ENCODE data around the gene MARCHF2.

MARCHF2 gene

DNA sequence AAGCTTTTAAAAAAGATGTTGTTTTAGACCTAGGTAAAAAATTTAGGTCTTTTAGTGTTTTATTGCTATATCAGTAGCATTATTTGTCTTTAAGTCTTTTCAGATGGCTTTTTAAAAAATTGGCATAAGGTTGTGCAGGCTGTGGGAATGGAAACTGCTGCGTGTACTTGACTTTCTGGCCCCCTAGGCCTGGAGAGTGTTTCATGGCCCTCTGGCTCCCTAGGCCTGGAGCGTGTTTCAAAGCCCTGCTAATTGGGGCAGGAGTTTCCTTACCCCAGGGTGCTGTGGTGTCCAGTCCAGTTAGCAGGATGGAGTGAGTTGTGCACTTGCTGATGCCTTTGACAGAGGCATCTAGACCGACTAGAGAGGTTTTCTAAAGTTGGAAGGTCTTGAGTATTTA lies 65.5 kb downstream of the MARCHF2 start:
- DNase-seq (ENCODE audit: low spot score): no peak

DNA sequence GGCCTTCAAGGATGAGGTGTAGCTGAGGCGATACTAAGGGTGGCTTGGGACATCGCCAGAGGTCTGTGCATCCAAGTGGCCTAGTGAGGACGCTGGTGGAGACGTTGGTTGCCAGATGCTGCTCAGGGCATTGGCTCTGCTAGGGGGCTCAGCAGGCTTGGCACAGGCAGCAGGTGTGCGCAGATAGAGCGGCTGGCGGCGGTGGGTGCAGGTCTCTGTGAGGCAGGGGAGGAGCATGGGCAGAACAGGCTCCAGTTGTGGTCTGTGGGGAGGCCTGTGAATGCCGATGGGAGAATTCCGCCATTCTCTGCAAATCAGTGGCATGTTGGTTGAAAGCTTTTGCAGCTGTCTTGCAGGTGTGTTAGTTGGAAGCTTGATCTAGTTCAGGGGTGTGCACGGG lies 68.1 kb downstream of the MARCHF2 start:
- no peak for DNase-seq (ENCODE audit: low spot score)

DNA sequence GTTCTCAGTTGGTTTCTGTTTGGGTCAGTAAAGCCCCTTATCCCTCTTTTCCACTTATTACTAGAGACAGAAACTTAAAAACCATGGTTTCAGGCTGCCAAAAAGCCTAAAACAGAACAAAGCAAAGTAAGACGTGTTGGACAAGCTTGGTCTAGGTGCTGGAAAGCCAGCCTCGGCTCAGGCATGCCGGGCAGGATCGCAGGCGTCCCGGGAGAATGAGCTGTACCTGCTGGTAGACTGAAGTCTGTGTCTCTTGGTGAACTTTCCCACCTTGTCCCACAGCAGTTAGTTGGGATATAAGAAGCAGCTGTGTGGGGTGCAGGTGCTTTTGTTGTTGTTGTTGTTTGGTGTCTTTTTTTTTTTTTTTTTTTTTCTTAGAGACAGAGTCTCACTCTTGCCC lies 68.5 kb downstream of the MARCHF2 start:
- DNase-seq (ENCODE audit: low spot score): no peak

DNA sequence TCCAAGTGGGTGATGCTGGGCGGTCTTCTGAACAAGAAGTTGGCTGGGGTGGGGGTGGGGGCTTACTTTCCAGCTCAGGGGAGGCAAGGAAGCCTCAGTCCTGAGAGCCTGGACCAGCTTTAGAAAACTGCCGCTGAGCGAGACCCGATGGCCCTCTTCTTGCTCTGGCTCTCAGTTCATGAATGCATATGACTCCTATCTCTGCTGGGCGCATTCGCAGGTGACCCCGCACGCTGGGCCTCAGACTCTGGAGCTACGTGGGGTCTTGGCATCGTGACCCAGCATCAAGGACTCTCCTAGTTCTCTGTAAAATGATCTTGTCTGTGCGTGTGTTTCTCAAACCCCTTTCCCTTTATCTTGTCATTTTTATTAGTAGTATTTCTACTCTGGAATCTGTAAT lies 69.6 kb downstream of the MARCHF2 start:
- no peak for DNase-seq (ENCODE audit: low spot score)

DNA sequence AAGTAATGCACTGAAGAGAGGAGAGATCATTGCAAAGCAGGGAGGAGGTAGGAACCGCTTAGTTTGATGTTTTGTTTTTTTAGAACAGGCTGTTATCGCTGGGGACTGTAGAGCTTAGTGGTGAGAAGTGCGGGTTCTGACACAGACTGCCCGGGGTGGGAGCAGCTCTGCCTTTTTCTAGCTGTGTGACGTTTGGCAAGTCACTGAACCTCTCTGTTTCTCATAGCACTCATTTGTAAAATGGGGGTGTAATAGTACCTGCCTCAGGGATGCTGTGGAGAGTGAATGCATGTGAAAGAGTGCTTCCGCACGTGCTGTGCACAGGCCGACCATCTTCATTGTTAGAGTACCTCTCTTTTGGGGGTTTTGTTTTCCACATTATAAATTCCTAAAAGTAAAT lies 70.1 kb downstream of the MARCHF2 start:
- no peak for DNase-seq (ENCODE audit: low spot score)

DNA sequence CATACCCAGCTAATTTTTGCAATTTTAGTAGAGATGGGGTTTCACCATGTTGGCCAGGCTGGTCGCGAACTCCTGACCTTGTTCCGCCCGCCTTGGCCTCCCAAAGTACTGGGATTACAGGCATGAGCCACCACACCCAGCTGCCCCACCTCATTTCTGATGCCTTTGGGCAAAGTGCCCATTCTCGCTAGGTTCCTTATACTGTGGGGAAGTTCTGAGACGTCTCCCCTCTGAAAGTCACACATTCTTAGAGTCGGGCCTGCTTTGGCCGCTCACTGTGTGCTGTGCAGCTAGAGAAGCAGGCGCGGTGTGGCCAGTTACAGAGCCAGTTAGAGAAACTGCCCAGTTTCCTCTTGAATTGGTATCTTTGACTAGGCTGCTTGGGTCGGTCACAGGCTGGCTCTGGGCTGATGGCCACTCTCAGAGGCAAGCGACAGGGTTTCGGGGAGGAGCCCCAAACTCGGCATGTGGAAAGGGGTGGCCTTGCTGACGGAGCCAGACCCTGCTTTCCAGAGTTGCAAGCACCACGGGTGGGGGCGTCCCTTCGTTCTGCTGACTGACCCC lies 71.3 kb downstream of the MARCHF2 start:
- no peak for DNase-seq (ENCODE audit: low spot score)

DNA sequence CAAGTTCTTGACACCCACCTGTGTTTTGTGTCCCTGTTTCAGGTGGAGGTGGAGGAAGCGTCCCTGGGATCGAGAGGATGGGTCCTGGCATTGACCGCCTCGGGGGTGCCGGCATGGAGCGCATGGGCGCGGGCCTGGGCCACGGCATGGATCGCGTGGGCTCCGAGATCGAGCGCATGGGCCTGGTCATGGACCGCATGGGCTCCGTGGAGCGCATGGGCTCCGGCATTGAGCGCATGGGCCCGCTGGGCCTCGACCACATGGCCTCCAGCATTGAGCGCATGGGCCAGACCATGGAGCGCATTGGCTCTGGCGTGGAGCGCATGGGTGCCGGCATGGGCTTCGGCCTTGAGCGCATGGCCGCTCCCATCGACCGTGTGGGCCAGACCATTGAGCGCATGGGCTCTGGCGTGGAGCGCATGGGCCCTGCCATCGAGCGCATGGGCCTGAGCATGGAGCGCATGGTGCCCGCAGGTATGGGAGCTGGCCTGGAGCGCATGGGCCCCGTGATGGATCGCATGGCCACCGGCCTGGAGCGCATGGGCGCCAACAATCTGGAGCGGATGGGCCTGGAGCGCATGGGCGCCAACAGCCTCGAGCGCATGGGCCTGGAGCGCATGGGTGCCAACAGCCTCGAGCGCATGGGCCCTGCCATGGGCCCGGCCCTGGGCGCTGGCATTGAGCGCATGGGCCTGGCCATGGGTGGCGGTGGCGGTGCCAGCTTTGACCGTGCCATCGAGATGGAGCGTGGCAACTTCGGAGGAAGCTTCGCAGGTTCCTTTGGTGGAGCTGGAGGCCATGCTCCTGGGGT lies 72.7 kb downstream of the MARCHF2 start:
- DNase-seq (ENCODE audit: low spot score): no peak

DNA sequence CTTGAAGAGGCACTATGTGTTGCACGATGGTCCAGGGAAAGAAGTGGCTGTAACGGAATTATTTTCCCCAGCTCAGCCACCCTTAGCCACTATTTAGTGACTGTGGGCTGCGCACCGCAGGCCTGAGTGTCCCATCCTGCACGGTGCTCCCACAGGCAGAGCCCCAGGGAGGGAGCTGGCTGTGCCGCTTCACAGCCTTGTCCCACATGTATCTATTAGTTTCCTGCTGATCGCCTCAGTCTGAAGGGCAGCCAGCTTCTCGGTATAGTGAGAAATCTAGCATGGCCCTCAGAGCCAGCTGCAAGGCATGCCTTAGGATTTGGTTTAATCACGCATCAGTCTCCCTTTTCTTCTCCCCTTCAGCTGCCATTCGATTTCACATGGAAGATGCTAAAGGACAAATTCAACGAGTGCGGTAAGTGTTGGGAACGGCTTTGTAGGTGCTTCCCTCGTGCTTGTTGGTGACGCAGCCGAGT lies 73.6 kb downstream of the MARCHF2 start:
- DNase-seq (ENCODE audit: low spot score): no peak

DNA sequence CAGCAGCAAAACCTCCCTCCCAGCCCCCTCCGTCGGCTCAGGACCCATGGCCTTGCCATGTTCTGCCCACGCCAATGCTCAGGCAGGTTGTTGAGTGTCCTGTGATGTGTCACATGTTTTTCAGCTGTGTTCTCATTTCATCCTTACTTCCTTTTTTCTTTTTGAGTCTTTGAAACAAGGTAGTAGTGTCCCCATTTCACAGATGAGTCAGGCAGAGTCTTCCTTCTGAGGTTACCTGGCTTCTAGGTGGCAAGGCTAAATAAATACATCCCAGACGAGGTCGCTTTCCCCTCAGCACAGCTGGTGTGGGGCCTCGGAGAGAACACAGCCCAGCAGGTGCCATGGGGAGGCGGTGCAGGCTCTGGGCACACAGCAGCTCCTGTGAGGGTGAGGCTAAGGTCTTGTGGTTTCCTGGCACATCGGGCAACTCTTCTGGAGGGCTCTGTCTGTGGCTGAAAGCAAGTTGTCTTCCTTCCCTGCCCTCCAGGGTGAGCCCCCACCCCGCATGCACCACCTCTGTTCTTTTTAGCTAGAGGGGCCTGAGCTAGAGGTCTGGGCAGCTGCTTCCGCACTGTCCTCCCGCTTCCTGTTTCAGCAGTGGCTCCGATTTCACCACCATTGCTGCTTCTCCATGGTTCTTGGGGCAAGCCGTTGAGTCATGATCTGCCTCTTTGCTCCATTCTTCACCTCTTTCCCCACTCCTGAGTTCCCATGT lies 74.2 kb downstream of the MARCHF2 start:
- DNase-seq (ENCODE audit: low spot score): no peak

DNA sequence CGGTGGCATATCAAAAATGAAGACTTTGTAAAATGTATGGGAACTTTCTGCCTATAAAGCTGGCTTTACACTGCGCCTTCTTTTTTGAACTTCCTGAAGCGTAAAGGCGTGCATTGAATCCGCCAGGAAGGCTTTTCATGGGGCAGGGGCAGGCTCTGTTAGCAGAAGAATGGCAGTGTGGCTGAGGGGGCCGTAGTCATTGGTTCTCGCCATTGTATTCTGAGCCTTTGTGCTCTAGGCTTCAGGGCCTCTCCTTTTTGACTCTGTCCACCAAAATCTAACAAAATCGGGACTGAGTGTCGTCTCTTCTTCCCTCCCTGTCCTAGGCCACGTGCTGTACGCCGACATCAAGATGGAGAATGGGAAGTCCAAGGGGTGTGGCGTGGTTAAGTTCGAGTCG lies 75.3 kb downstream of the MARCHF2 start:
- DNase-seq (ENCODE audit: low spot score): no peak

Measured in GM03348 (cell line).